HG03280 (cell line): Measurements from ENCODE around the gene BMP8B.

Experiments
- ATAC-seq: cut with Tn5 transposase; IDR thresholded peaks from one replicate; pipeline ENCODE4 v1.9.1; 2021; ENCODE audit warnings: mild to moderate bottlenecking, moderate library complexity; ENCODE audit not compliant: unreplicated experiment

Gene BMP8B

DNA sequence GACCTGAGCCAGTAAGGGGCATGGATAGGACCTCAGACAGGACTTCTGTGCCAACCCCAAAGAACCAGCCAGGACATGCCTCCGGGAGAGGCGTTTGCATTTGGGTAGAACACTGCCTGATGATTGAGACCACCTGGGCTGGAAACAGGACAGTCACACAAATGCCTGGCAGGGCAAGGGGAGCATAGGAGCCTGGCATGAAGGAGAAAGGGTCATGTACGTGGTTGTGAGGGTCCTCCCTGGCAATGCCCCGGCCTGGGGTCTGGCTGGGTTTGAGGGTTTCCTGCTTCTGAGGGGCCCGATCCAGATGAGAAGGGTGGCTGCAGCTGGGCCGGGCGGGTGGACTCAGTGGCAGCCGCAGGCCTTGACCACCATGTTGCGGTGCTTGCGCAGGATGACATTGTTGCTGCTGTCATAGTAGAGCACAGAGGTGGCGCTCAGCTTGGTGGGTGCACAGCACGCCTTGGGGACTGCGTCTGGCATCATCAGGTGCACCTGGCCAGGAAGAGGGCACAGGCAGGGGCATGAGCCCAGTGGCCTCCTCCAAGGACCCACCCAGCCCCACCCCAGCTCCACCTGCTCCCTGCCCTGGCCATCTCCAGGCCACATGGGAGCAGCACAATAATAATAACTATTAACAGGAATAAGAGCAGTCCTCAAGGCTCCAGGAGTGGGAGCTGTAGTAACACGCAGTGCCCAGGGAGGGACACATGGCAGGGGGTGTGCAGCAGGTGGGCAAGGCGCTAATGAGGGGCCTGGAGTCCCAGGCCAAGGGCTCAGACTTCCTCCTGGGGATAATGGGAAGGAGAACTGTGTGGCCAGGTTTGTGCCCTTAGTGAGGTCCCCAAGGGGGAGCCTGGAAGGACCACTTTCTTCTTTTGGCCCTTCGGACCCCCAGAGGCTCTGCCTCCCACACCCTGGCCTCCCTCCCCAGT is 28.3 kb downstream of the BMP8B start:
- no peak for ATAC-seq

DNA sequence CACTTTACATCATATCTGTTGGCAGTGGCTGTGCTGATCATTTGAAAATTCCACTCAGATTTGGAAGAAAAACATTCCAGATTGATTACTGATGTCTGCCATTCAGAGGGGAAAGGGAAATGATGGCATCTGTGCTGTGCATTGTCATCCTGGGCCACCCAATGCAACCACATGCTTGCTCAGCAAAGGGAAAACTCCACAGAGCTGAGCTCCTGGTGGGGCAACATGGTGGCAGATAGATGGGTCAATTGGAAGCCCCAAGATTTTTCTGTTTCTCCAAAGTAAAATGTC is 29.3 kb downstream of the BMP8B start:
- ATAC-seq, result no peak

DNA sequence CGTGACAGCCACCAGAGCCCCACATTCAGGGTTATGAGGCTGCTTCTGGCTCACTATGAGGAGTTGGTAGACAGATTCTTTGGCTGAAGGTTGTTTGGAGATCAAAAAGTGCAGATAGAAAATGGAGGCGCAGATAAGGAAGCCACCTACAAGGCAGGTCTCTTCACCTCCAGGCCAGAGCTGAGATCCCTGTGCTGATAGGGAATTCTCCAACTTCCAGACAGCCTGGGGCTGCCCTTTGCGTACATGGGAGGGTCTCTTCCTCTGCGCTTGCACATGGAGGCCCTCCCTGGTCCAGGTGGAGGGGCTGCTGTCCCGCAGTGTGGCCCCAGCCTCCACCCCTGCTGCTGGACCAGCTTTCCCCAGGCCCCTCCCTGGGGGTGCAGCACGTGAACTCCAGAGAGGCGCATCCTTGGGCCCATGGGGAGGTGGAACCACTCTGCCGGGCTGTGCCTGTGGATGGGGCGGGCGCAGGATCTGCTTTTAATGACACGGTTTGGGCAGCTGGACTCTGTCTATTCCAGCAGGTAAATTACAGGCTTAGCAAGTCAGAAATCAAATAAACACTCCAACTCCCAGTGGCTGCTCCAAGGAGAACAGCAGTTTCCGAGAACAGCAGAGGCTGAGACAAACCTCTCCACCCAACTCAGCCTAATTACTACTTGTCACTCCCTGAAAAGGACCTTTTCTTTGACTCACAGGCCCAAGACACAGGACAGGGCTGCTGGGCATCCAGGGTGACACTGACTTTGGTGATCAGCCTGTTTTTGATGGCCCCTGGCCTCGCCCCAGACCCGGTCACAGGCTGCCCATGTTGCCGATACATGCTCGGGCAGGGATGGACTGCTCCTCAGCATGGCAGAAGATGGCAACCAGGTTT is 29.9 kb downstream of the BMP8B start:
- ATAC-seq, result no peak

DNA sequence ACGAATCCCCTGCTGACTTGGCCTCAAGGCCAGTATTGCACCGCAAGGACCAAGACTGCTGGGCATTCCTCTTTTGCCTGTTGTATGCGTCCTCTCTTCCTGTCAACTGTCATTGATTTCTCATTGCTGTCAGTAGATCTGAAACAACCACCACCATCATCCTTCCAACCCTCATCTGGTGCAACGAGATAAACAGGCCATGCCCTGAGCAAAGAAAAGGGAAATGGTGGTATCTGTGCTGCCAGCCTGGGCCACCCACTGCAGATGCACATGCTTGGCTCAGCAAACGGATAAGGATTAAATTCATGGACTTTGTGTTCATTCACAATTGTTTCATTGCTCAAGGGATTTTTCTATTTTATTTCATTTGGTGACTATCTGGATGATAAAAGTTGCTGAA is 31.2 kb downstream of the BMP8B start:
- ATAC-seq, result no peak

DNA sequence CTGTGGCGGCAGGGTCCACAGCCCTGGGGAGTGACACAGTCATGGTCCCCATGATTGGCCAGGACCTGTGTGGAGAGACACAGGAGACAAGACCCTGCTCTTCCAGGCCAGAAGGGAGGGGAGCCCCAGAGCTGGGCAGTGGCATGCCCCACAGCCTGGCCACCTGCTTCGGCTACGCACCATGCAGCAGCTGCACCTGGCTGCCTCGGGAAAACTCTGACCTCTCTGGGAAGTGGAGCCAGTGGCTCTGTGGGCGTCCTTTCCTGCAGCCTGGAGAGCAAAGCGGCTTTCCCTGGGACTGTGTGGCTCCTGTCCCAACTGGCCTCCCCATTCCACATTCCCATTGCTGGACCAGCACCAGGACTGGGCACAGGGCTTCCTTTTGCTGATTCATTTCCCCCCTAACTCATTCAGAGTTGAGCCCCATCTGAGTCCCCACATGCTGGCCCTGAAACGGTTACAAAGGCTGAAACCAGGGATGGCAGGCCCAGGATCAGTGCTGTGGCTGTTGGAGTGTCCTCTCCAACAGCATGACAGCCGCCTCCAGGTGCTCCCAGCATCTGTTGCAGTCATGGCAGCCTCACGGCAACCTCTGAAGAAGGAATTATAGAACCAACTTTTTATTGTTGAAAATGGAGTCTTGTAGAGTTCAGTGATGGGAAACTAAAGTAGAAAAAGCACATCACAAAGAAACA is 32.6 kb downstream of the BMP8B start:
- ATAC-seq, result no peak

DNA sequence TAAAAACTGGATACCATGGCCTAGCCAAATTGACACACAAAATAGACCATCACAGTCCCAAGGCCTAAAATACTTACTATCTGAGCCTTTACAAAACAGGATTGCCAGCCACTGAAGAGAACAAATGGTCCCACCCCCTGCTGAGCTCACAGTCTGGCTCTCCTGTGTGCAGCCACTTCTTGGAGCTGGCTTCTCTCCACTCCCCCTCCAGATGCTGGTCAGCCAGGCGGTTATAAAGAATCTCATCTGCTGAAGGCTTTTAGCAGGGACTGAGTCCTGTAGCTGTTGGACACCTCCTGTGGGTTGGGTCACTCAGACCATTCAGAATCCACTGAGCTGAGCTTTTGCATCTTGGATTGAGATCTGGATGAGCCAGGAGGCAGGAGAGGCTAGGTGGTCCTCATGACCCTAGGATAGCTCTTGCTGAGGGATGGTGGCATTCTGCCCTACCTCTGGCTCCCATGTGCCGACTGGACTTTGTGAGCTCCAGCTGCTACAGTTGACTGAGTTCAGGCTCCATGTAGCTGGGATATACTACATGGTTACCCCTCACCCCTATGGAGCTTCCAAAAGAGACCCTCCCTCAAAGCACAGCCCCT is 33.7 kb downstream of the BMP8B start:
- ATAC-seq, result no peak

DNA sequence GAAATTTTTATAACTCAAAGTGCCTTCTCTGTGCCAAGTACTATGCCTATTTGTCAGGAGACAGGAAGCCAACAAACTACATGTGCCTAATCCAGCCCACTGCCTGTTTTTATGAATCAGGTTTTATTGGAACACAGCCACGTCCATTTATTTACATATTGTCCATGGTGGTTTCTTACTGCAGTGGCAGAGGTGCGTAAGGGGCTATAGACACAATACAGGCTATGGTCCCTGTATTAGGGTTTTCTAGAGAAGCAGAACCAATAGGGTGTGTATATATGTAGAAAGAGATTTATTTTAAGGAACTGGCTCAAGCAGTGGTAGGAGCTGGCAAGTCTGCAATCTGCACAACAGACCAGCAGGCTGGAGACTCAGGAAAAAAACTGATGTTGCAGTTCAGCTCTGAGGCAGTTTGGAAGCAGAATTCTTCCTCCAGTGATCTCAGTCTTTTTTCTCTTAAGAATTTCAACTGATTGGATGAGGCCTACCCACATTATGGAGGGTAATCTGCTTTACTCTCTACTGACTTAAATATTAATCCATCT is 34.6 kb downstream of the BMP8B start:
- no peak for ATAC-seq

DNA sequence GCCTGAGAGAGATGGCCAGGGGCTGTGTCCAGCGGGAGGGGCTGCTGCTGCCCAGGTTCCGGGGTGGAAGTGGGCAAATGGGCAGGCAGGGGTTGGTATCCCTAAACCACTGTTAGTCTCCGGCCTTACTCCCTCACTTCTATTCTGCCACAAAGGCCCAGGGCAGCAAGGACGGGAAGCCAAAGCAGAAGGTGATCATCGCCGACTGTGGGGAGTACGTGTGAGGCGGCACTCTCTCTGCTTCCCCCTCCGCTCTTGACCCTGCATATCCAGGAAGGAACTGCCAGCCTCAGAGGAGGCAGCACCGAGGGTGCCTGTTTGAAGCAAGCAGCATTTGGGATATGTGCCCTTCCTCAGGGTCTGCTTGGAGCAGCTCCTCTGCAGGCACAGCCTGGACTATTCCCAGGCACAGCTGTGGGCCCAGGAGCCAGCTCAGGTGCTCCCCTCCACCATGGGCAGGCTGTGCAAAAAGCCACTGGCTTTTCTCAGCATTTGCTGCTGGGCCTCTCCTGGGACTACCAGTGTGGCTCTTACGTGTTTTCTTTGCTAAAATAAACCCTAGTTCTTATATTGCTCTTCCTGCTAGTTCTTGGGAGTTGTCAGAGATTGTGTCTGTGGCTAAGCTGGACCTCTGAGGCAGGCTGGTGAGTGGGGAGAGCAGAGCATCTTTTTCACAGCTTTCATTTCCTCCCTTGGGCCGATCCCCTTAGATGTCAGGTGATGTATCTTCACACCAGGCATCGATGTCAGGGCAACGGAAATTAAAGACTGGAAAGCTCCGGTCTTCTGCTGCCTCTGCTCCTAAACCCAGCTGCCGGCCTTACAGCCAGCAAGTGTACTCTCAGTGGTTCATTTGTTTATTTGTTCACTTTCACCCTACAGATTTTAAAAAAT is 35.3 kb downstream of the BMP8B start:
- ATAC-seq, result no peak

DNA sequence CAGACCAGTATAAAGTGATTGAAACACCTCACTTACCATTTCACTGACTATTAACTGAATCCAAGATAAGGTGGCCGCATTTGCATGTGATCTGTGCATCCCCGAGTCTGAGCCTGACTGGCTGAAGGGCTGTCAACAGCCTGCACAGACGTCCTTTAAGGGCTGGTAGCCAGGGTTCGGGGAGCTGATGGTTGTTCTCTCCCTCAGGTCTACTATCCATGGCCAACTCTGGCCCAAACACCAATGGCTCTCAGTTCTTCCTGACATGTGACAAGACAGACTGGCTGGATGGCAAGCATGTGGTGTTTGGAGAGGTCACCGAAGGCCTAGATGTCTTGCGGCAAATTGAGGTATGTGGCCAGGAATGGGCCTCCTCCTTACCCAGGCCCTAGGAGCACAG is 36.0 kb downstream of the BMP8B start:
- ATAC-seq, result no peak

DNA sequence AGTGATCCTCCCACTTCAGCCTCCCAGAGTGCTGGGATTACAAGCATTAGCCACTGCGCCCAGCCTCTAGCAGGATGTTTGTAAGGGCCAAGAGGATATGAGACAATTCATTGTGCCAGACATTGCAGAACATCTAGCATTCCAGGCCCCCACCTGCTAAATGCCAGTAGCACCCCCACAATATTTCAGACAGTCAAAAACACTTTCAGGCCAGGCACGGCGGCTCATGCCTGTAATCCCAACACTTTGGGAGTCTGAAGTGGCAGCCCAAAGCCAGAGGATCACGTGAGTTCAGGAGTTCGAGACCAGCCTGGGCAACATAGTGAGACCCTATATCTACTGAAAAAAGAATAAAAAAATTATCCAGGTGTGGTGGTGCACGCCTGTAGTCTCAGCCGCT is 37.1 kb downstream of the BMP8B start:
- no peak for ATAC-seq

DNA sequence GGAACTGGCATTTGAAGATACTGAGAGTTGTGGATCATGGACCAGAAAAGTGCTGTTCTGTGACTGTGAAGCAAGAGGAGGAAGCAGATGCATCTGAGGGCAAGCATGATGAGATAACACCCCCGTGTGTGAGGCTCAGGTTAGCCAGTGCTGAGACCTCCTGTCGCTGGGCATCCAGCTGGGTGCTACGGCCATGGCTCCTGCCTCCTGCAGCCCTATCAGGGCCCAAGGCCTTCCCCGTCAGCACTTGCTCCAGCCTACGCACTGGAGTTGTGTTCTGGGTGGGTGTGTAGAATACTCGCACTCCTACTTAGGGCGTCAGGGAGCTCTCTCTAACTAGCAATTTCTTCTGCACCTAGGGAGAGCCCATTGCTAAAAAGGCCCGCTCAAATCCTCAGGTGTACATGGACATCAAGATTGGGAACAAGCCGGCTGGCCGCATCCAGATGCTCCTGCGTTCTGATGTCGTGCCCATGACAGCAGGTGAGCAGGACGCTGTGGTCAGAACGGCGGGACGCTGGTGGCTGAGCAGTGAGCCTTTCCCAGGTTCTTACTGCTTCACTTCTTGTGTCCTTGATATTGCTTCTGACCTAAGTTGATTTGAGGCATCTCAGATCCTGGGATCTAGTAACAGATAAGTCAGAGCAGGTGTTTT is 43.5 kb downstream of the BMP8B start:
- no peak for ATAC-seq

DNA sequence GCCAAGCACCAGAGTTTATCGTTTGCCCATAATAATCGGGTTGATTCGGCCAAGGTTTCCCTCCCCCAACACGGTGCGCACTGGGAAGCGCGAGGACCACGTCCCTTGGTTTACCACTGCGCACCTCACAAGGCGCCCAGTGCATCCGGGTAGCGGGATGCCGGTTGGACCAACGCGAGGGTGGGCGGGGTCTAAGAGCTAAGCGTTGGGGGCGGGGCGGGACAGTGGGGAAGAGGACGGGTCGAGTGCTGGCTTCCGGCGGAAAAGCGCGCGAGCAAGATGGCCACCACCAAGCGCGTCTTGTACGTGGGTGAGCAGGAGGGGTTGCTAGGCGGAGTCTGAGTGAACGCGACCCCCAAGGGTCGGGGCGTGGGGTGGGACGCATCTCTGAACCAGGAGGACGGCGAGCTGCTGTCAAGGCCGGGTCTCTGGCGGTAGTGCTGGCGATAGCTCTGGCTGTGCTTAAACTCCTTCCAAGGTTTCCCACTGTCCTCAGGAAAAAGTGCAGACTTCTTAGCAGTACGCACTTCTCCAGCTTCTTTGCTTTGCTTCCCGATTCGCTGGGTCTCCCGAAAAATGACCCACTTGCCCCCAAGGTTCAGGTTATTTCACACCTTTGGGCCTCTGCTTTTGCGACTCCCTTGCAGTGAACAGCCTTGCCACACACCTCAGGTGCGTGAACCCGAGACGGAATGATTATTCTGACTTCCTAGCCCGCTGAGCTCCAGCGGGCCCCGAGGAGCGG is 49.9 kb downstream of the BMP8B start, which contains the start of gene PPIE:
Gene PPIE, plus strand, starts transcription at position 261 of the 745 bp plus-strand sequence. Its CDS starts 19 bp downstream, at position 280.
- ATAC-seq, result peak; percentile 94

DNA sequence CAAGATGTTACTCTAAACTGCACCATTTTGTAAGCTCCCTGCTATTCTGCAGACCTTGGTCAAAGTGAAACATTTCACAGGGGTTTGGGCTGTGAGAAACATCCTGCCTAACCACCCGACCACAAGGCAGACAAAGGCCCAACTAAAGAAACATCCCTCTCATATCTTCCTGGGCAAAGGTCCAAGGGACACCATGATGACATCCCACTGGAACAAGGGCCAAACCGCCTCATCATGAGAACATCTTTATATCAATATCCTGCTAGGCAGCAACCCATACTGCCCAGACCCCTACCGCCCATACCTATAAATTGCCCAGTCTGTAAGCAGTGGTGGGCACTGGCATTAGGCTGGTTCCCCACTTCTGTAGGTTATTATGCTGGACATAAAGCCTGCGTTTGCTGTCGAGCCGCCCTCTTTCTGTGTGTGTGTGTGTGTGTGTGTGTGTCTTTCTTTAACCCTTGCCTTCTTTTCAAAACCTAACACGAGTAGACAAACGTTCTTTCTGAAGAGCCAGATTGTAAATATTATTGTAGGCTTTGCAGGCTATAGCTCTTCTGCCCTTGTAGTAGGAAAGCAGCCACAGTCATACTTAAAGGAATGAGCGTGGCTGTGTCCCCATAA is 51.0 kb downstream of the BMP8B start:
- ATAC-seq, result no peak

DNA sequence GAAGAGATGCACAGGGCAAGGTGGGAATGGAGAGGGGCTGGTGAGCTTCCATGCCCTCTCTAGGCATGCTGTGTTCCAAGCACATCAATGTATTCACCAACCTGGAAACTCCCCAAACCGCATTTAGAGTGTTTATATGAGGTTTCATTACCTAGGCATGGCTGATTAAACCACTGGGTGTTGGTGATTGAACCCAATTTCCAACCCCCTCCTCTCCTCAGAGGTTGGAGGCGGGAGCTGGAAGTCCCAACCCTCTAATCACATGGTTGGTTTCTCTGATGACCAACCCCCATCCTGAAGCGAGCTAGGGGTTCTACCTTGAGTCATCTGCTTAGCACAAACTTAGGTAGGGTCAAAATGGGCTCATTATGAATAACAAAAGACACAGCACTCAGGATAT is 52.9 kb downstream of the BMP8B start:
- no peak for ATAC-seq

DNA sequence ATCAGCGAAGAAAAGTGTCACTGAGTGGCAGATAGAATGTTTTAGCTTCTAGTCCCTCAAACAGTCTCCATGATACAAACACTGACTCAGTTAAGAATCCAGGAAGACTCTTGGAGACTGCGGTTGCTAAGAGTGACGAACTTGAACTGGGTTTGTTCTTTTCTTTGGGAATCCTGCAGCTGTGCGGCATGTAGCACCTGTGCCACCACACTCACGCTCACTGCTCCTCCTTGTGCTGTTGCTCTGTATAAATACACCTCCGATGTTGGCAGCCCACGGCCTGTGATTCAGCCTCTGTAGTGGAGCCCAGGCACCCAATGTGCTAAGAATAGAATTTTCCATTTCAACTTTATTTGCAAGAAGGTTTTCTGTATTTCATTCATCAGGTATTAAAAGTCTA is 55.5 kb downstream of the BMP8B start:
- no peak for ATAC-seq

DNA sequence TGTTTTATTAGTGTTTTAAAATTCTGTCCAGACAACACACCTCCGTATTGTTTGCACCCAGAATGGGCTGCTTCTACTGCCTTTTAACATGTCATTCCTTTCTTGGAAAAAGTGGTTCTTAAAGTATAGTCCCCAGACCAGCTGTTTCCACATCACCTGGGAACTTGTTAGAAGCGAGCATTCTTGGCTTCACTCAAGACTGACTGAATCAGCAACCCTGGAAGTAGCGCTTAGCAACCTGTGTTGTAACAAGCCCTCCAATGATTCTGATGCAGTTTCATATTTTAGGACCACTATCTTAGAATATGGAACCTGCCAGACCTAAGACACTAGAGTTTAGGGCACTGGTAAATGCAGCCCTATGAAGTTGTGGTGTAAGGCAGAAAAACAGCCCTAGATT is 55.9 kb downstream of the BMP8B start:
- ATAC-seq, result no peak

DNA sequence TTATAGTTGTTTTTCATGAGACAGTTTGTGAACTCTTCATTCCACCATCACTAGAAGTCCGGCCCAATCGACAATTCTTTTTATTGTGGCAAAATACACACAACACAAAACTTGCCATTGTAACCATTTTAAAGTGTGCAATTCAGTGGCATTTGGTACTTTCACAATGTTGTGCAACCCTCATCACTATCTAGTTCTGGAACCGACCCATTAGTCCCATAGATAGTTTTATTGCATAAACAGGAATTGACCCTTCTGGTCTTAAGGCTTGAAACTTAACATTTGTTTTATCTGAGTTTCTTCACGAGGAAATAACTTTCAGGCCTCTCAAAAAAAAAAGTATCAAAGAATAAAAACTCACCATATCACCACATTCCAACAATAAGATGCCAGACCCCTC is 58.8 kb downstream of the BMP8B start:
- no peak for ATAC-seq

DNA sequence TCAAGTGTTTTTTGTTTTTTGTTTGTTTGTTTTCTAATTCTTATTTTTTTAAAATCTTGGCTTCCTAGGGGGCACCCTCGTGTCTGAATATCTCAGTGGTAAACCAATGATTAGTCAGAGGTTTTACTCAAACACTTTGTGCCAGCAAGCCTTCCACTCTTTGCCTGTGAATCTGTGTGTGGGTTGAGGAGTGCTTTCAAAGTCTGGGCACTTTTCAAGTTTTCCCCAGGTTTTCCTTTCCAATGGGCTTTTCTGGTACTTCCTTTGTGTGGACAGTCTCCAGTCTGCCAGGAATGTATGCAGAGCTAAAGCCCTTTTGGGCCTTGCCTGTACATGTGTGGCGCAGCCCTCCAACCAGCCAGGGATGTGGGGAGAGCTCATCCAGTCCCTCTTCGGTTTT is 59.6 kb downstream of the BMP8B start:
- no peak for ATAC-seq
